Measurements from ENCODE around the gene TTYH3. TPM values are rescaled to one million over a fixed set of nuclear protein-coding genes. Genes with fewer than 3 reads are reported as not detected.

TTYH3 gene
- total and polyA plus RNA-seq, 9 of the 15 experiments (the other 6 are each of a cell fraction or from before 2014, with no cell fraction given) = 0.01 to 5.5 (median 1.1) TPM

GRCh38 chr7:2657208-2657607 is 25.4 kb downstream of the TTYH3 start (continued):
- TF ChIP-seq ATF3 (IDR thresholded peaks at IDR 0.05) (peak; percentile 40; the same call in 1 of the 2 replicates), ATF3 (CRISPR knock-in tag; conservative IDR thresholded peaks at IDR 0.05) (no peak), ARID2 (IDR thresholded peaks at IDR 0.05) (0 out of 2 replicates have a peak, but pooled peaks have one; percentile 23), PHF20 (IDR thresholded peaks at IDR 0.05; ENCODE audit: partially characterized antibody) (no peak), POLR2B (IDR thresholded peaks at IDR 0.05; ENCODE audit: low read depth, partially characterized antibody) (no peak), ZNF133 (CRISPR knock-in tag; IDR thresholded peaks at IDR 0.05) (no peak), ZNF696 (CRISPR knock-in tag; conservative IDR thresholded peaks at IDR 0.05) (no peak), ZNF384 (IDR thresholded peaks at IDR 0.05; ENCODE audit: low read depth, low read length) (no peak), HLTF (IDR thresholded peaks at IDR 0.05) (no peak), ASH1L (IDR thresholded peaks at IDR 0.05; ENCODE audit: borderline replicate concordance, low read depth, partially characterized antibody) (no peak), KDM1A (IDR thresholded peaks at IDR 0.05) (peak in 1 of 2 experiments; percentile 36; a peak in 2 of 4 replicates), SLC30A9 (CRISPR knock-in tag; IDR thresholded peaks at IDR 0.05) (no peak), RBBP5 (IDR thresholded peaks at IDR 0.05; ENCODE audit: borderline replicate concordance, insufficient read depth, low read length, poor library complexity, severe bottlenecking) (no peak), LARP7 (IDR thresholded peaks at IDR 0.05) (0 out of 2 replicates have a peak, but pooled peaks have one; percentile 63), TRIM25 (IDR thresholded peaks at IDR 0.05; ENCODE audit: borderline replicate concordance) (no peak), ZKSCAN8 (CRISPR knock-in tag; IDR thresholded peaks at IDR 0.05) (no peak), KAT8 (IDR thresholded peaks at IDR 0.05; ENCODE audit: low read depth) (no peak), BRD9 (IDR thresholded peaks at IDR 0.05; ENCODE audit: low read depth, partially characterized antibody) (no peak), SMARCB1 (IDR thresholded peaks at IDR 0.05; ENCODE audit: insufficient read length, low read depth) (no peak), ZC3H8 (IDR thresholded peaks at IDR 0.05) (no peak), MAZ (CRISPR knock-in tag; conservative IDR thresholded peaks at IDR 0.05 in 1 of 2, IDR thresholded peaks at IDR 0.05 in 1 of 2) (no peak), NBN (IDR thresholded peaks at IDR 0.05; ENCODE audit: low read depth) (no peak), CXXC5 (CRISPR knock-in tag; IDR thresholded peaks at IDR 0.05) (no peak), SAP30 (IDR thresholded peaks at IDR 0.05; ENCODE audit: borderline replicate concordance, insufficient read depth, low read depth, low read length, poor library complexity, severe bottlenecking) (no peak), ZNF23 (CRISPR knock-in tag; IDR thresholded peaks at IDR 0.05) (no peak)
- TF ChIP-seq, protein P1, sequence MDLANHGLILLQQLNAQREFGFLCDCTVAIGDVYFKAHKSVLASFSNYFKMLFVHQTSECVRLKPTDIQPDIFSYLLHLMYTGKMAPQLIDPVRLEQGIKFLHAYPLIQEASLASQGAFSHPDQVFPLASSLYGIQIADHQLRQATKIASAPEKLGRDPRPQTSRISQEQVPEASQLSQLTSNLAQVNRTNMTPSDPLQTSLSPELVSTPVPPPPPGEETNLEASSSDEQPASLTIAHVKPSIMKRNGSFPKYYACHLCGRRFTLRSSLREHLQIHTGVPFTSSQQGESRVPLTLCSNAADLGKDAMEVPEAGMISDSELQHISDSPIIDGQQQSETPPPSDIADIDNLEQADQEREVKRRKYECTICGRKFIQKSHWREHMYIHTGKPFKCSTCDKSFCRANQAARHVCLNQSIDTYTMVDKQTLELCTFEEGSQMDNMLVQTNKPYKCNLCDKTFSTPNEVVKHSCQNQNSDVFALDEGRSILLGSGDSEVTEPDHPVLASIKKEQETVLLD (IDR thresholded peaks at IDR 0.05) = 0 out of 2 replicates have a peak, but pooled peaks have one; percentile 43
- TF ChIP-seq, protein P2, sequence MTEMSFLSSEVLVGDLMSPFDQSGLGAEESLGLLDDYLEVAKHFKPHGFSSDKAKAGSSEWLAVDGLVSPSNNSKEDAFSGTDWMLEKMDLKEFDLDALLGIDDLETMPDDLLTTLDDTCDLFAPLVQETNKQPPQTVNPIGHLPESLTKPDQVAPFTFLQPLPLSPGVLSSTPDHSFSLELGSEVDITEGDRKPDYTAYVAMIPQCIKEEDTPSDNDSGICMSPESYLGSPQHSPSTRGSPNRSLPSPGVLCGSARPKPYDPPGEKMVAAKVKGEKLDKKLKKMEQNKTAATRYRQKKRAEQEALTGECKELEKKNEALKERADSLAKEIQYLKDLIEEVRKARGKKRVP (CRISPR knock-in tag; IDR thresholded peaks at IDR 0.05) = no peak
